GM21381 (cell line): ENCODE data around the gene FYCO1.
"Not testable (repeated sequence)": the region's sequence is repeated elsewhere in the genome, so short reads cannot be mapped to it uniquely, and the experiment has no call there.

ENCODE experiments used
- ATAC-seq: cut with Tn5 transposase; IDR thresholded peaks from one replicate; pipeline ENCODE4 v1.9.1; 2021; ENCODE audit warnings: mild to moderate bottlenecking, moderate library complexity; ENCODE audit not compliant: unreplicated experiment

Gene FYCO1

GRCh38 chr3:45995236-45996192, at the start of gene FYCO1:
Gene FYCO1, minus strand, starts transcription at chr3:45995824. Its CDS starts 10,914 bp downstream, at chr3:45984910.
- ATAC-seq, result peak; percentile 80

DNA sequence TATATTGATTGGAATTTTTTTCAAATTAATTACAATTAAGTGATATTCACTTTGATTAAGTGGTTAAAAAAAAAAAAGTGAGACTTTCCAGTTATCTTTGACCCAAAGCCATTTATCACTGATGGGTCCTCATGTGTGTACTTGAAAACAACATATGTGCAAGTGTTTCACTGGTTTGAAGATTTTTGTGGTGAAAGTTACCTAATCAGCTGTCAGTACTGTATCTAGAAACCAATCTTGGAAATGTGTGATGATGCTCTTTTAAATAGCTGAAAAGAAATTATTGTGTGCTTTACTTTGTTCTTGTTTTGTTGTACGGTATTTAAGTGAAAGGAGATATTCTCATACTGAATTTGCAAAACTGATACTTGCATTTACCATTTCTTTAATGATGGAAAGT, 43.3 kb upstream of the FYCO1 start:
- ATAC-seq, result no peak

GRCh38 chr3:46038071-46038470, 42.4 kb upstream of the FYCO1 start:
- not testable (repeated sequence) for ATAC-seq

- no peak for ATAC-seq
Measured at GRCh38 chr3:46036191-46036590, 40.6 kb upstream of the FYCO1 start.

GRCh38 chr3:46031747-46032146, 36.1 kb upstream of the FYCO1 start:
- no peak for ATAC-seq

DNA sequence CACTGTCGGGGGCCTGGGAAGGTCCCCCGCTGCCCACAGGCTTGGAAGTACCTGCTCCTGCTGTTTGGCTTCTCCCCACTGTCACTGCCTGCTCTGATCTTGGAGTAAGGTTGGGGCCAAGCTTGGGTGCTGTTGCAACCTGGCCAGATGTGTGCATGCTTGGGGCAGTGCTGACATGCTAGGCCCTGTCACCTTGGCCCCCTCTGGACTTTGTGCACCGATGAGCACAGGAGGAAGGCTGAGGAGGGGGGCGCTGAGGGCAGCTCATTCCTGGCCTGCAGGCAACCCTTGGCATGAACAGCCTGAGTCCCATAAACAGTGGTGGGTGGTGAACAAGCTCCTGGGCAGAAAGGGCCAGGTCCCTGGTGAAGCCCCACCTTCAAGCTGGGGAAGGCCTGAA, 35.6 kb upstream of the FYCO1 start:
- ATAC-seq, result no peak

GRCh38 chr3:46030626-46031025, 35.0 kb upstream of the FYCO1 start:
- no peak for ATAC-seq

GRCh38 chr3:46029953-46030543, 34.4 kb upstream of the FYCO1 start:
- no peak for ATAC-seq

DNA sequence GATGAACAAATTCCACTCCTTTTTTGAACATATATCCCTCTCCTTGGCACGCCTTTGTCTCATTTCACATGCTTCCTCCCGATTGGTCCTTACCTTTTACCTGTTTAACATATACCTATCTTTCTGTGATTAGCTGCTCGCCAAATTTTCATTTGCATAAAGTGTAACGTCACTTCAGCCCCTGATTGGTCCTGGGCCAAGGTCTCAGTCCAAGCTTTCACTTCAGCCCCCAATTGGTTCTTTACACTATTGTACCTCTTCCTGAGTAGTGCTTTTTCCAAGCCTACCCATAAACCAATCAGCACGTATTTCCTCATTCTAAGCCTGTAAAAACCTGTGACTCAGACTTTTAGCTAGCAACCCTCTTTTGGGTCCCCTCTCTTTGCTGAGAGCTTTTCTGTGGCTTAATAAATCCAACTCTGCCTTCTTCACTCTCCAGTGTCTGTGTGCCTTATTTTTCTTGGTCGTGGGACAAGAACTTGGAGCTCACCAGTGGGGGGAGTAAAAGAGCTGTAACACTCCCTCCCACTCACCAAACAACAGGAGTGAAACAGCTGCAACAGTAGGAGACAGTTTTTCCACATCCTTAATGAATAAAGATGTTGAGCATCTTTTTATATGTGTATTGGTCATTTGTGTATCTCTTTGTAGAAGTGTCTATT, 32.2 kb upstream of the FYCO1 start:
- no peak for ATAC-seq

DNA sequence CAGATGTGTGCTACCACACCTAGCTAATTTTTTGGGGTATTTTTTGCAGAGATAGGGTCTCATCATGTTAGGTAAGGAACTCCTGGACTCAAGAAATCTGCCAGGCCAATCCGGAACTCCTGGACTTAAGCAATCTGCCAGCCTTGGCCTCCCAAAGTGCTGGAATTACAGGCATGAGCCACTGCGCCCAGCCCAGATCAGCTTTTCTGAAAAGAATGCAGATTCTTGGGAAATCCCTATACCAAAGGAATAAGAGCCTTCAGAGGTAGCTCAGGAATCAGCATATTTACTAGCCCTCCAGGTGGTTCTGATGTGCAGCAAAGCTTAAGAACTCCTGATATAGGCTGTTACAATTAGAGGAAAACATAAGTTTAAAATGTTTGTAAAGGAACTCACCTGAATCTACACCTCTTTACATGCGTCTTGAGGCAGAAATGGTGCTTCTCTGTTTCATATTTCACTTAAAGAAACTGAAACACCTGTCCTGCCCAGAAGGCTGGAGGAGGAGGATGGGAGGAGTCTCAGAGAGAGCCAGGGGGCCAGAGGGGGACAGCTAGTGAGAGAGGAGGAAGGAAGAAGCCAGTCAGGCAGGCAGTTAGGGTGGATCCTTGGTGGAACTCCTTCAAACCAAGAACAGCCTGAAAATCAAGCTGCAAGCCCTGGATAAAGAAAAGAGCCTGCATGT, 31.5 kb upstream of the FYCO1 start, which contains the start of gene XCR1:
XCR1 (minus strand) TSS at position 463 of the 685 bp plus-strand sequence. CDS start 5,536 bp downstream, outside the sequence.
- no peak for ATAC-seq

DNA sequence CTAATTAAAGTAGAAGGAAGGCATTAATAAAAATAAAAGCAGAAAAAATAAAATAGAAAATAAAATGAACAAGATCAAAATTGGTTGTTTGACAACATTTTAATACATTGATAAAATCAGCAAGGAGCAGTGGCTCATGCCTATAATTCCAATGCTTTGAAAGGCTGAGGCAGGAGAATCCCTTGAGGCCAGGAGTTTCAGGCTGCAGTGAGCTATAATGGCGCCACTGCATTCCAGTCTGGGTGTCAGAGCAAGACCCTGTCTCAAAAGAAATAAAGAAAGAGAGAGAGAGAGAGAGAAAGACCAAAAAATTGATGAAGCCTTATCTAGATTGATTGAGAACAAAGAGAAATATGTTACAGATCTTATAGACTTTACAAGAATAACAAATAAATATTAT, 29.5 kb upstream of the FYCO1 start:
- ATAC-seq, result no peak

GRCh38 chr3:46024131-46024530, 28.5 kb upstream of the FYCO1 start:
- ATAC-seq, result no peak

DNA sequence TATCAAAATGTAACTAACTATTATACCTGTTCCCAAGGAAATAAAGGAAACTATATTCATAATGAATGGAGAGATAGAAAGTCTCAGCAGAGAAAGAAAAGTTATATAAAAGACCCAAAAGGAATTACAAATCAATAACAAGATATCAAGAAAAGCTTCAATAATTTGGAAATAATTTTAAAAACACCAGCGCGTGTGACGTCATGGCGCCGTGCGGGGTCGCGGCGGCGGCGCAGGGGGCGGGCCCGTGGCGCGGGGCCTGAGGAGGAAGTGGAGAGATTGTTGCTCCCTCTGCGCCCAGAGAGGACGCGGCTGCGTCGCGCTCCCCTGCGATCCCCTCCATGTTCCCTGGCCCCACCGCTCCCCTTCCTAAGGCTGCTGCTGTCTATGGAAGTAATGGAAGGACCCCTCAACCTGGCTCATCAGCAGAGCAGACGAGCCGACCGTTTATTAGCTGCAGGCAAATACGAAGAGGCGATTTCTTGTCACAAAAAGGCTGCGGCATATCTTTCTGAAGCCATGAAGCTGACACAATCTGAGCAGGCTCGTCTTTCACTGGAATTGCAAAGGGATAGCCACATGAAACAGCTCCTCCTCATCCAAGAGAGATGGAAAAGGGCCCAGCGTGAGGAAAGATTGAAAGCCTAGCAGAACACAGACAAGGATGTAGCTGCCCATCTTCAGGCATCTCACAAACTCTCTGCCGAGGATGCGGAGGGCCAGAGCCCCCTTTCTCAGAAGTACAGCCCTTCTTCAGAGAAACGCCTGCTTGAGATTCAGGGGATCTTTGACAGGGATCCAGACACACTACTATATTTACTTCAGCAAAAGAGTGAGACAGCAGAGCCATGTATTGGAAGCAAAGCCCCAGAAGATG, 27.5 kb upstream of the FYCO1 start:
- ATAC-seq, result no peak

DNA sequence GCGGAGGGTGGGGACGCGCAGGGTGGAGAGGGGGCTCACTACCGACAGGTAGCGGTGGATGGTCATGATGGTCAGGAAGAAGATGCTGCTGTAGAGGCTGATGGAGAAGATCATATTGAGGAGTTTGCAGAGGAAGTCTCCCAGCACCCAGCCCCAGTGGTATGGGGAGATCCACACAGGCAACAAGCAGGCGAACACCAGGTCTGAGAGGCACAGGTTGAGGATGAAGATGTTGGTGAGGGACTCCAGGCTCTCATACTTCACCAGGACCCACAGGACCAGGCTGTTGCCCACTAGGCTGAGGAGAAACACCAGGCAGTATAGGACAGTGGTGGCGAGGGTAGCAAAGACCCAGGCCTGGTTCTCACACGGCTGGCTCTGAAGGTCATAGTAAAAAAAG, 25.9 kb upstream of the FYCO1 start:
- ATAC-seq, result no peak

- no peak for ATAC-seq
Measured at GRCh38 chr3:46020766-46021510, 25.3 kb upstream of the FYCO1 start.

DNA sequence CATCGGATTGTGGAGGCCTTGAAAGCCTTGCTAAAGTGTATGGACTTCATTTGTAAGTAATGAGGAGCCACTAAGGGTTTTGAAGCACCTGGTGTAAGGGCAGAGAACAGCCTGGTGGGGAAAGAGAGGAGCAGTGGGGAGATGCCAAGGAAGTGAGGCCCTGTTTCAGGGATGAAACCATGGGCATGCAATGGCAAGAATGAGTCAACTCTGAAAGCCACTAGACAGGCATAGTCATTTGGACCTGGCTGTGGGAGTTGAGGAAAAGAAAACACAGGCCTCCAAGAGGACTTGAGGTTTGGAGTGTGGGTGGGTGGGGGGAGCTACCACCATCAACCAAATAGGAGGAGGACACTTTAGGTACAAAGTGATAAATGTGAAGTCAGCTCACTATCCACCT, 24.1 kb upstream of the FYCO1 start:
- ATAC-seq, result no peak

DNA sequence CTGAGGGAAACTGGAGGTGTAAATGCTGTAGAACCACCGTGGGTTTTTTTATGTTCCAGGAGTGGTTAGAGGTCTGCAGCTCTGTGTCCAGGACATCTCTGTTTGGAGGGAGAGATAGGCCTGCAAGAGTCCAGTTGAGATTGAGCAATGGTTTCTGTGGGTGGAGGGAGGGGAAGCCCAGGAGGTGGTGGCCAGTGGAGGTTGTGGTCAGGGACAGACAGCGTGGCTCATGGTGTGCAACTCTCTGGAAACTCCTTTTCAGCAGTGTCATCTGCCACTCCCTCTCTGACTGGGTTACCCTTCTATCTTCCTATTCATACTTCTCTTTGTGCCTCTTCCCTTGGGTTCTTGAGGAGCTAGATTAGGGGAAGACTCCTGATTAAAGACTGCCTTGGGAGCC, 22.1 kb upstream of the FYCO1 start:
- ATAC-seq, result no peak

- no peak for ATAC-seq
Measured at GRCh38 chr3:46013316-46014094, 17.9 kb upstream of the FYCO1 start.

GRCh38 chr3:46012246-46012645, 16.6 kb upstream of the FYCO1 start:
- ATAC-seq, result no peak
